GM21526 (cell line): ENCODE measurements around the gene ABHD16A.

Experiments used
- ATAC-seq: cut with Tn5 transposase; IDR thresholded peaks from one replicate; pipeline ENCODE4 v1.9.1; 2021; ENCODE audit warnings: moderate library complexity; ENCODE audit not compliant: unreplicated experiment, low FRiP score

Gene ABHD16A

DNA sequence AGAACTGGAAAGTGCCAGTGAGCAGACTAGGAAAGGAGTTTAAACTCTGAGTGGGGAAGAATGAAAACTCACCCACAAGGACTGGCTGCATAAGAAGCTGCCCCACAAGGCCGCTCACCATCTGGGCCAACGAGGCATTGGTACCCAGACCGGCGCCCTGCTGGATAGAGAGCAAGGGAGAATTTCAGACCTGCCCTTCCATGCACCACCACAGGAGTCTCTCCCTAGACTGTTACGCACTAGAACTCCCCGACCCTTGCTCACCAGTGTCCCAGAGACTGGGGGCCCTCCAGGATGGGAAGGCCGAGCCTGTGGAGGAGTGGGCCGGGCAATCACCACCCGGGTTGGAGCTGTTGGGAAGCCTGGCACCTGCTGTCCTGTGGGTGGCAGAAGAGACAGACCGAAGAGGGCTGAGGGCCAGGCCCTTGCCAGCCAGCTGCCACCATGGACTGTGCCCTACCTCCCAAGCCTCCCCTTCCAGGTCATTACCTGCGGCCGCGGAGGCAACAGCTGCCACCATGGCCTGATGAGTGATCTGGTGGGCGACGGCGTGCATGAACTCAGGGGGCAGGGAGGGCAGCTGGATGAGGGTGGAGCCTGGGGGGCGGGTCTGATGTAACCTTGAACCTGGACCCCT is 59.2 kb downstream of the ABHD16A start:
- ATAC-seq, result no peak

DNA sequence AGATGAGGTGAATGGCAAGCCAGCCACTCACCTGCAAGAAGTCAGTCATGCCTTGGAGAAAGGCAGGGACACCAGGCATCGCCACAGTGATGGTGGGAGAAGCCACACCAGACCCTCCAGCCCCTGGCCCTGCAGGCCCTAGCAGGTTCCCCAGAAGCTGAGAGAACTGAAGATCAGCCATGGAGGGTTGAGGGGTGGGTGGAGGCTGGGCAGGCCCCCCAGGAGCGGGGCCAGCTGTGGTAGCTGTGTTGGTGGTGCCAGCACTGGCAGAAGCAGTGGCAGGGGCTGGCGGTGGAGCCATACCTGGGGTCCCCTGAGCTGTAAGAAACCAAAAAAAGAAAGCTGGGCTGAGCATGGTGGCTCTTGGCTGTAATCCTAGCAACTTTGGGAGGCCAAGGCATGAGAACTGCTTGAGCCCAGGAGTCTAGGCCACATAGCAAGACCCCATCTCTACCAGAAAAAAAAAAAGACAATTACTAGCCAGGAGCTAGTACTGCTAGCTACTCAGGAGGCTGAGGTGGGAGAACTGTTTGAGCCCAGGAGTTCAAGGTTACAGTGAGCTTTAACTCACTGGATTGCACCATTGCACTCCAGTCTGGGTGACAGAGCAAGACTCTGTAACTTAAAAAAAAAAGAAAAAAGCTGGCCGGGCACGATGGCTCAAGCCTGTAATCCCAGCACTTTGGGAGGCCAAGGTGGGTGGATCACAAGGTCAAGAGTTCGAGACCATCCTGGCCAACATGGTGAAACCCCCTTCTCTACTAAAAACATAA is 60.1 kb downstream of the ABHD16A start:
- ATAC-seq, result no peak

DNA sequence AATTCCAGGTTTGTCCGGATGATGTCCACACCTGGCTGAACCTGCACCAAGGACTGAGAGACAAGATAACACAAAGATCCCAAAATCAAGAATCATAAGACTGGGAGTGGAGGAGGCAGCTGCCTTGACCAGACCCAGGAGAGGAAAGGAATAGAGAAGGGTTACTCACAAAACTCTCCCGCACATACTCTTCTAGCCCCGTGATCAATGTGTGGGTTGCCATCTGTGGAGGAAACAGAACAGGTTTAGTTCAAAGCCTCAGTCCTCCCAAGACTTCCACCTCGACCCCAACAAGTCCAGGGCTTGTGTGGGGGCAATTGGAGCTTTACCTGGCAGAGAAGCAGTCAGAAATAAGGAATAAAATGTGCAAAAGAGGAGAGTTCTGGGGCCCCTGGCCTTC is 61.8 kb downstream of the ABHD16A start:
- no peak for ATAC-seq

DNA sequence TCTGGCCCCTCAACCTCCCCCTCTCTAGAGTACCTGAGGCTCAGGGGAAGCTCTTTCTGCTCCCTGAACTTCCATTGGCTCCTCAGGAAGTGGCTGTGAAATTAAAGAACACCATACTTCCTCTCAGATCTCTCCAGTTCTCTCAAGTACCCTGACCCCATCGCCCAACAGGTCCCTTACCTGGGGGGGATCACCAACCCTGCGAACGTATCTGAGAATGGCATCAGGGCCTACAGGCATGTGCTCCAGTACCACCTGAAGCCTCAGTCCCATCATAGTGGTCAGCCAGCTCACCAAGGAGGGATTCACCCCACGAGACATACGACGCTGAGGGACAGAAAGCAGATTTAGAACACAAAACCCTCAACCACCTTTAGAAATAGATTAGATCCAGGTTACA is 62.5 kb downstream of the ABHD16A start:
- ATAC-seq, result no peak

DNA sequence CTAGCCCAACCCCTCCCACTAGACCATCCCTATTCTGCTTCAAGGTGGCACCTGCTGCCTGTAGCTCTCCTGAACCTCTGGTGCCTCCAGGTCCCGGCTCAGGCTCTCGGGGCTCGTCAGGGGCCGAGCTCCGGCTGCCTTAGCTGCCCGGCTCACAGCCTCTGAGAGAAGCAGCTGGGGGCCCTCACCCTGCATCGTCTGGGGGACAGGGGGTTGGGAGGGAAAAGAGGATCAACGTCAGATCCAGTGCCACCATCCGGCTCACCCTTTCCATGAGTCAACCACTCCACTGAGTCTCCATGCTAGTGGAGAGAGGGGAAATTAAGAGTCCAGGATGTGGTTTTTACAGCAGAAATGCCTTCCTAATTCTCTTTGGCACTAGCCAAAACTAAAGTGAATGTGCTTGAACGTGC is 63.7 kb downstream of the ABHD16A start:
- no peak for ATAC-seq

GRCh38 chr6:31639043-31639442 is 64.1 kb downstream of the ABHD16A start:
- no peak for ATAC-seq
